ENCODE data around the gene ZNF469. TPM values are rescaled to one million over a fixed set of nuclear protein-coding genes. Genes with fewer than 3 reads are reported as not detected.

The ZNF469 gene
- total and polyA plus RNA-seq, 4 experiments from 2014 or later, result 0.01 to 0.64 (median 0.61) TPM; not detected in 1

GRCh38 chr16:88366032-88366703 is 16.6 kb upstream of the ZNF469 start:
- ChIA-PET CTCF (ENCODE audit: partially characterized antibody) (no interaction called here), POLR2A (ENCODE audit: partially characterized antibody) (no interaction called here)
- no peak overlapping the region for H3K27ac ChIP-seq (ENCODE audit: low read depth, low read length)
- H3K4me1 ChIP-seq (ENCODE audit: insufficient read depth, low read length), result no peaks in the 10 kb centered on the region
- Mint-ChIP-seq H3K9me3 (peaks cover 5 to 23% (median 15%) of the 10 kb centered on the region in 8 donors), H3K27ac (no peak overlapping the region), H3K36me3 (no peaks in the 10 kb centered on the region), H3K27me3 (peaks cover 16 to 18% of the 10 kb centered on the region in 2 donors), H3K4me1 (no peaks in the 10 kb centered on the region), H3K4me3 (no peak overlapping the region)
- no peak overlapping the region for H3K4me3 ChIP-seq (ENCODE audit: low read length in 2 of 2)
- no peak for DNase-seq
- H3K36me3 ChIP-seq (ENCODE audit: insufficient read depth, low read length), result no peaks in the 10 kb centered on the region
- intact Hi-C loops (cut with micrococcal nuclease), result no loop called here
- no peaks in the 10 kb centered on the region for H3K27me3 ChIP-seq (ENCODE audit: insufficient read depth, low read length)
- no peaks in the 10 kb centered on the region for H3K9me3 ChIP-seq (ENCODE audit: control insufficient read depth in 1 of 2, low read length in 2 of 2)

GRCh38 chr16:88366704-88367047 is 16.1 kb upstream of the ZNF469 start:
- Histone ChIP-seq H3K9me3 (ENCODE audit: control insufficient read depth in 1 of 2, low read length in 2 of 2) (no peaks in the 10 kb centered on the region), H3K4me1 (ENCODE audit: insufficient read depth, low read length) (no peaks in the 10 kb centered on the region), H3K36me3 (ENCODE audit: insufficient read depth, low read length) (no peaks in the 10 kb centered on the region), H3K4me3 (ENCODE audit: low read length in 2 of 2) (no peak overlapping the region), H3K27ac (ENCODE audit: low read depth, low read length) (no peak overlapping the region), H3K27me3 (ENCODE audit: insufficient read depth, low read length) (no peaks in the 10 kb centered on the region)
- H3K36me3 Mint-ChIP-seq, result no peaks in the 10 kb centered on the region
- H3K9me3 Mint-ChIP-seq, result peaks cover 5 to 23% (median 15%) of the 10 kb centered on the region in 8 donors
- ChIA-PET POLR2A (ENCODE audit: partially characterized antibody) (no interaction called here), CTCF (ENCODE audit: partially characterized antibody) (no interaction called here)
- no peak overlapping the region for H3K27ac Mint-ChIP-seq
- DNase-seq, result no peak
- H3K27me3 Mint-ChIP-seq, result peaks cover 13 to 18% of the 10 kb centered on the region in 2 donors
- intact Hi-C loops (cut with micrococcal nuclease), result no loop called here
- H3K4me3 Mint-ChIP-seq, result no peak overlapping the region
- H3K4me1 Mint-ChIP-seq, result no peaks in the 10 kb centered on the region

GRCh38 chr16:88367560-88367959 is 15.2 kb upstream of the ZNF469 start:
- Histone ChIP-seq H3K9me3 (ENCODE audit: control insufficient read depth in 1 of 2, low read length in 2 of 2) (no peaks in the 10 kb centered on the region), H3K27me3 (ENCODE audit: insufficient read depth, low read length) (no peaks in the 10 kb centered on the region), H3K27ac (ENCODE audit: low read depth, low read length) (no peak overlapping the region), H3K4me3 (ENCODE audit: low read length in 2 of 2) (no peak overlapping the region), H3K4me1 (ENCODE audit: insufficient read depth, low read length) (no peaks in the 10 kb centered on the region), H3K36me3 (ENCODE audit: insufficient read depth, low read length) (no peaks in the 10 kb centered on the region)
- ChIA-PET POLR2A (ENCODE audit: partially characterized antibody) (no interaction called here), CTCF (ENCODE audit: partially characterized antibody) (no interaction called here)
- Mint-ChIP-seq H3K27me3 (peaks cover 9 to 17% of the 10 kb centered on the region in 2 donors), H3K9me3 (peaks cover 3 to 16% (median 12%) of the 10 kb centered on the region in 8 donors), H3K4me1 (no peaks in the 10 kb centered on the region), H3K27ac (no peak overlapping the region), H3K36me3 (no peaks in the 10 kb centered on the region), H3K4me3 (no peak overlapping the region)
- no peak for DNase-seq
- intact Hi-C loops (cut with micrococcal nuclease), result no loop called here

- Mint-ChIP-seq H3K9me3 (peaks cover 0 to 11% (median 7%) of the 10 kb centered on the region in 8 donors), H3K4me3 (no peak overlapping the region), H3K27me3 (peaks cover 8 to 14% of the 10 kb centered on the region in 2 donors), H3K36me3 (no peaks in the 10 kb centered on the region), H3K4me1 (no peaks in the 10 kb centered on the region), H3K27ac (no peak overlapping the region)
- Histone ChIP-seq H3K27ac (ENCODE audit: low read depth, low read length) (no peak overlapping the region), H3K4me1 (ENCODE audit: insufficient read depth, low read length) (no peaks in the 10 kb centered on the region), H3K4me3 (ENCODE audit: low read length in 2 of 2) (no peak overlapping the region), H3K9me3 (ENCODE audit: control insufficient read depth in 1 of 2, low read length in 2 of 2) (no peaks in the 10 kb centered on the region), H3K27me3 (ENCODE audit: insufficient read depth, low read length) (no peaks in the 10 kb centered on the region), H3K36me3 (ENCODE audit: insufficient read depth, low read length) (no peaks in the 10 kb centered on the region)
- no peak for DNase-seq
- intact Hi-C loops (cut with micrococcal nuclease), result no loop called here
- CTCF ChIA-PET (ENCODE audit: partially characterized antibody), result no interaction called here
- POLR2A ChIA-PET (ENCODE audit: partially characterized antibody), result no interaction called here
Observed at GRCh38 chr16:88368036-88368435, 14.7 kb upstream of the ZNF469 start.

- H3K4me3 Mint-ChIP-seq, result no peak overlapping the region
- POLR2A ChIA-PET (ENCODE audit: partially characterized antibody), result no interaction called here
Observed at GRCh38 chr16:88368994-88369393, 13.8 kb upstream of the ZNF469 start.

GRCh38 chr16:88369447-88370008 is 13.2 kb upstream of the ZNF469 start:
- DNase-seq, result no peak

More at GRCh38 chr16:88368994-88369393, 13.8 kb upstream of the ZNF469 start:
- no peak for DNase-seq
- intact Hi-C loops (cut with micrococcal nuclease), result no loop called here
- H3K4me3 ChIP-seq (ENCODE audit: low read length in 2 of 2), result no peak overlapping the region
- CTCF ChIA-PET (ENCODE audit: partially characterized antibody), result no interaction called here
- Mint-ChIP-seq H3K36me3 (no peaks in the 10 kb centered on the region), H3K27ac (no peak overlapping the region), H3K9me3 (peaks cover 0 to 3% (median under 1%) of the 10 kb centered on the region in 8 donors), H3K27me3 (peaks cover 4 to 9% of the 10 kb centered on the region in 2 donors), H3K4me1 (peaks cover 0 to 1% (median 0%) of the 10 kb centered on the region in 4 donors)
- H3K9me3 ChIP-seq (ENCODE audit: control insufficient read depth in 1 of 2, low read length in 2 of 2), result no peaks in the 10 kb centered on the region
- no peak overlapping the region for H3K27ac ChIP-seq (ENCODE audit: low read depth, low read length)
- no peaks in the 10 kb centered on the region for H3K27me3 ChIP-seq (ENCODE audit: insufficient read depth, low read length)
- no peaks in the 10 kb centered on the region for H3K36me3 ChIP-seq (ENCODE audit: insufficient read depth, low read length)
- no peaks in the 10 kb centered on the region for H3K4me1 ChIP-seq (ENCODE audit: insufficient read depth, low read length)

GRCh38 chr16:88370365-88370764 is 12.4 kb upstream of the ZNF469 start:
- Histone ChIP-seq H3K27me3 (ENCODE audit: insufficient read depth, low read length) (no peaks in the 10 kb centered on the region), H3K9me3 (ENCODE audit: control insufficient read depth in 1 of 2, low read length in 2 of 2) (no peaks in the 10 kb centered on the region), H3K4me3 (ENCODE audit: low read length in 2 of 2) (no peak overlapping the region), H3K27ac (ENCODE audit: low read depth, low read length) (no peak overlapping the region), H3K4me1 (ENCODE audit: insufficient read depth, low read length) (no peaks in the 10 kb centered on the region), H3K36me3 (ENCODE audit: insufficient read depth, low read length) (no peaks in the 10 kb centered on the region)
- intact Hi-C loops (cut with micrococcal nuclease), result no loop called here
- no peak for DNase-seq
- ChIA-PET POLR2A (ENCODE audit: partially characterized antibody) (no interaction called here), CTCF (ENCODE audit: partially characterized antibody) (no interaction called here)
- H3K9me3 Mint-ChIP-seq, result no peaks in the 10 kb centered on the region
- no peak overlapping the region for H3K4me3 Mint-ChIP-seq
- H3K36me3 Mint-ChIP-seq, result no peaks in the 10 kb centered on the region
- H3K27me3 Mint-ChIP-seq, result peaks cover 5 to 9% of the 10 kb centered on the region in 2 donors
- H3K4me1 Mint-ChIP-seq, result peaks cover 0 to 5% (median 0%) of the 10 kb centered on the region in 4 donors
- no peak overlapping the region for H3K27ac Mint-ChIP-seq

More at GRCh38 chr16:88369447-88370008, 13.2 kb upstream of the ZNF469 start:
- H3K4me1 Mint-ChIP-seq, result peaks cover 0 to 5% (median 0%) of the 10 kb centered on the region in 4 donors
- peaks cover 0 to 1% (median 0%) of the 10 kb centered on the region in 8 donors for H3K9me3 Mint-ChIP-seq
- no peaks in the 10 kb centered on the region for H3K36me3 Mint-ChIP-seq
- no peak overlapping the region for H3K4me3 Mint-ChIP-seq
- no peaks in the 10 kb centered on the region for H3K9me3 ChIP-seq (ENCODE audit: control insufficient read depth in 1 of 2, low read length in 2 of 2)
- CTCF ChIA-PET (ENCODE audit: partially characterized antibody), result no interaction called here
- no peaks in the 10 kb centered on the region for H3K4me1 ChIP-seq (ENCODE audit: insufficient read depth, low read length)
- POLR2A ChIA-PET (ENCODE audit: partially characterized antibody), result no interaction called here
- H3K27me3 Mint-ChIP-seq, result peaks cover 7 to 12% of the 10 kb centered on the region in 2 donors
- H3K27ac Mint-ChIP-seq, result no peak overlapping the region
- H3K27ac ChIP-seq (ENCODE audit: low read depth, low read length), result no peak overlapping the region
- H3K36me3 ChIP-seq (ENCODE audit: insufficient read depth, low read length), result no peaks in the 10 kb centered on the region
- H3K4me3 ChIP-seq (ENCODE audit: low read length in 2 of 2), result no peak overlapping the region
- intact Hi-C loops (cut with micrococcal nuclease), result no loop called here
- no peaks in the 10 kb centered on the region for H3K27me3 ChIP-seq (ENCODE audit: insufficient read depth, low read length)
